Upper lobe of left lung (tissue), 4 donors: ENCODE measurements around the gene OGFR.

Source experiments
- EP300 ChIP-seq, 4 donors: sonication (generic); formaldehyde crosslinking; IDR thresholded peaks; one replicate each; pipeline ENCODE4 v1.5.1; 2017; ENCODE audit warnings: antibody characterized with exemption in 4 of 4, control low read depth in 2 of 4
- POLR2A ChIP-seq, 4 donors: fragments of 450-650 bp; IDR thresholded peaks; one replicate each; pipeline ENCODE4 v1.5.1; 2016 to 2017; ENCODE audit warnings: antibody characterized with exemption in 4 of 4, mild to moderate bottlenecking in 2 of 4
- POLR2AphosphoS5 ChIP-seq, 2 donors: sonication (generic); formaldehyde crosslinking; IDR thresholded peaks; one replicate each; pipeline ENCODE4 v1.5.1; 2017; ENCODE audit warnings: antibody characterized with exemption in 2 of 2
- TF ChIP-seq, protein P1 (sequence below), 6 experiments: fragments of 450-650 bp in 4 of 6; fragments of 200-600 bp in 2 of 6; sonication (generic) in 2 of 6; IDR thresholded peaks; one replicate each; pipeline ENCODE4 v1.5.1; 2016 to 2019; ENCODE audit warnings: antibody characterized with exemption in 6 of 6

DNA sequence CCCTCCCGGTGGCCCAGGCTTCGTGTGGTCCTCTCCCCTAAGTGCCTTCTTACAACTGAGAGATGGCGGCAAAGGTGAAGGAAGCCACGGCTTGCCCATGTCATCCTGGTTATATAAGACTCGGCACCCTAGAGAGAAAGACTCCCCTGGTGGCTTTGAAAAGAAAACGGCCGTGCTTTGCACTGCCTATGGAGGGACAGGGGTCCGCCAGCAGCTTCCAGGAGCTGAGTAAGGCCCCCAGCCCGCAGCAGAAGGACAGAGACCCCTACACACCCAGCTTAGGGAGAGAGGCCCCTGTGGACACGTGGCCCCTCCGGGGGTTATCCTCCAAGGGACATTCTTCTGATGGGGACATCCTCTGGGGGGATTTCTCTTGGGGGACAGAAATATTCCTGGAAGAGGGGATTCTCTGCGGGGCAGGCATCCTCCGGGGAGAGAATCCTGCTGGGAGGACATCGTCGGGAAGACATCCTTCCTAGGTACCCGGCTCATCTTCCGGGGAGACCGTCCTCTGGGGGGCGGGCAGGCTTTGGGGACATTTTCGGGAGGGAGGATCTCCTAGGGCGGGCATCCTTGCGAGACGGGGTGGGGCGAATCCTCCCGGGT is 511 bp upstream of the OGFR start:
- TF ChIP-seq, protein P1, sequence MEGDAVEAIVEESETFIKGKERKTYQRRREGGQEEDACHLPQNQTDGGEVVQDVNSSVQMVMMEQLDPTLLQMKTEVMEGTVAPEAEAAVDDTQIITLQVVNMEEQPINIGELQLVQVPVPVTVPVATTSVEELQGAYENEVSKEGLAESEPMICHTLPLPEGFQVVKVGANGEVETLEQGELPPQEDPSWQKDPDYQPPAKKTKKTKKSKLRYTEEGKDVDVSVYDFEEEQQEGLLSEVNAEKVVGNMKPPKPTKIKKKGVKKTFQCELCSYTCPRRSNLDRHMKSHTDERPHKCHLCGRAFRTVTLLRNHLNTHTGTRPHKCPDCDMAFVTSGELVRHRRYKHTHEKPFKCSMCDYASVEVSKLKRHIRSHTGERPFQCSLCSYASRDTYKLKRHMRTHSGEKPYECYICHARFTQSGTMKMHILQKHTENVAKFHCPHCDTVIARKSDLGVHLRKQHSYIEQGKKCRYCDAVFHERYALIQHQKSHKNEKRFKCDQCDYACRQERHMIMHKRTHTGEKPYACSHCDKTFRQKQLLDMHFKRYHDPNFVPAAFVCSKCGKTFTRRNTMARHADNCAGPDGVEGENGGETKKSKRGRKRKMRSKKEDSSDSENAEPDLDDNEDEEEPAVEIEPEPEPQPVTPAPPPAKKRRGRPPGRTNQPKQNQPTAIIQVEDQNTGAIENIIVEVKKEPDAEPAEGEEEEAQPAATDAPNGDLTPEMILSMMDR (IDR thresholded peaks at IDR 0.05), result no peak
- TF ChIP-seq EP300 (IDR thresholded peaks at IDR 0.05), result no peak
- no peak for TF ChIP-seq POLR2AphosphoS5 (IDR thresholded peaks at IDR 0.05)
- TF ChIP-seq POLR2A (IDR thresholded peaks at IDR 0.05), result no peak
